Adrenal gland (tissue), 5 donors: ENCODE results near the gene LSAMP.

Experiments used
- POLR2A ChIP-seq, 2 donors: fragments of 450-650 bp; IDR thresholded peaks; one replicate each; pipeline ENCODE4 v1.6.1; 2017; ENCODE audit warnings: antibody characterized with exemption in 2 of 2, mild to moderate bottlenecking in 2 of 2, moderate library complexity in 1 of 2
- TF ChIP-seq, protein P1 (sequence below), 6 experiments: fragments of 450-650 bp in 4 of 6; fragments of 200-600 bp in 2 of 6; sonication (generic) in 1 of 6; IDR thresholded peaks; 1 replicate in 5 of 6; 2 replicates in 1 of 6; pipeline versions ENCODE4 v1.5.1 to v1.8.0; 2016 to 2021; ENCODE audit warnings: antibody characterized with exemption in 6 of 6, mild to moderate bottlenecking in 2 of 6, moderate library complexity in 1 of 6
- donor health status: DM: no; HTN: no; CAD: no.

DNA sequence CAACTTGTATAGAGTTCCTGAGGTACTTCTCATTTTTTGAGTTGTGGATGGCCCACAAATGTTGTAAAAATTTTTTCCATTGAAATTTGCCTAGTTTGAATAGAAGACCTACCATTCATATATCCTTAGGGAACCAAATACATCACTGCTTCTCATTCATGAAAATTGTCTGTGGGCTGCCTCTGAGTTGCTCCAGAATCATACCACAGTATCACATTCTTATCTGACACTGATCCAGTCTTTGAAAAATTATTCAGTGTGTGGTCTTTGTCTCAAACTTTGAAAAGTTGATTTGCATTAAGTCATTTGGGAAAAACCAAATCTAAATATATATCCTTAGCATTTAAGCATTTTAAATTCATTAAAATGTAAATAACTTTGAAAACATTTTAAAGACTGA is 321.1 kb downstream of the LSAMP start:
- TF ChIP-seq, protein P1, sequence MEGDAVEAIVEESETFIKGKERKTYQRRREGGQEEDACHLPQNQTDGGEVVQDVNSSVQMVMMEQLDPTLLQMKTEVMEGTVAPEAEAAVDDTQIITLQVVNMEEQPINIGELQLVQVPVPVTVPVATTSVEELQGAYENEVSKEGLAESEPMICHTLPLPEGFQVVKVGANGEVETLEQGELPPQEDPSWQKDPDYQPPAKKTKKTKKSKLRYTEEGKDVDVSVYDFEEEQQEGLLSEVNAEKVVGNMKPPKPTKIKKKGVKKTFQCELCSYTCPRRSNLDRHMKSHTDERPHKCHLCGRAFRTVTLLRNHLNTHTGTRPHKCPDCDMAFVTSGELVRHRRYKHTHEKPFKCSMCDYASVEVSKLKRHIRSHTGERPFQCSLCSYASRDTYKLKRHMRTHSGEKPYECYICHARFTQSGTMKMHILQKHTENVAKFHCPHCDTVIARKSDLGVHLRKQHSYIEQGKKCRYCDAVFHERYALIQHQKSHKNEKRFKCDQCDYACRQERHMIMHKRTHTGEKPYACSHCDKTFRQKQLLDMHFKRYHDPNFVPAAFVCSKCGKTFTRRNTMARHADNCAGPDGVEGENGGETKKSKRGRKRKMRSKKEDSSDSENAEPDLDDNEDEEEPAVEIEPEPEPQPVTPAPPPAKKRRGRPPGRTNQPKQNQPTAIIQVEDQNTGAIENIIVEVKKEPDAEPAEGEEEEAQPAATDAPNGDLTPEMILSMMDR (IDR thresholded peaks at IDR 0.05) = no peak
- no peak for TF ChIP-seq POLR2A (IDR thresholded peaks at IDR 0.05)
